Liver (tissue), 9 donors: ENCODE measurements around the gene HNF4A. TPM values are rescaled to one million over a fixed set of nuclear protein-coding genes. Genes with fewer than 3 reads are reported as not detected.

ENCODE experiments used
- DNase-seq: peaks from one replicate; pipeline ENCODE4 v3.0.0-alpha.2; 2017; ENCODE audit warnings: low spot score
- H3K27ac ChIP-seq, 2 donors: one replicate each; pipeline ENCODE4 v1.7.0; 2013; ENCODE audit warnings: inconsistent platforms in 2 of 2, low read length in 2 of 2, control low read depth in 1 of 2, low read depth in 1 of 2, mild to moderate bottlenecking in 1 of 2
- H3K27me3 ChIP-seq, 4 donors: one replicate each; pipeline versions ENCODE4 v1.6.1 to v1.7.0; 2013; ENCODE audit warnings: low read length in 3 of 4, inconsistent platforms in 1 of 4, mild to moderate bottlenecking in 1 of 4, moderate library complexity in 1 of 4; ENCODE audit not compliant: control insufficient read depth in 4 of 4, insufficient read depth in 4 of 4
- H3K36me3 ChIP-seq, 4 donors: one replicate each; pipeline versions ENCODE4 v1.6.1 to v1.7.0; 2013; ENCODE audit warnings: low read length in 3 of 4, mild to moderate bottlenecking in 3 of 4, low read depth in 1 of 4, moderate library complexity in 1 of 4; ENCODE audit not compliant: control insufficient read depth in 4 of 4, insufficient read depth in 3 of 4
- H3K4me1 ChIP-seq, 4 donors: one replicate each; pipeline versions ENCODE4 v1.6.1 to v1.7.0; 2013; ENCODE audit warnings: low read length in 3 of 4, mild to moderate bottlenecking in 3 of 4, moderate library complexity in 1 of 4; ENCODE audit not compliant: control insufficient read depth in 4 of 4, insufficient read depth in 4 of 4
- H3K4me3 ChIP-seq, 3 donors: one replicate each; pipeline versions ENCODE4 v1.6.1 to v1.7.0; 2013; ENCODE audit warnings: low read length in 3 of 3, control low read depth in 1 of 3, low read depth in 1 of 3, mild to moderate bottlenecking in 1 of 3
- H3K9ac ChIP-seq, 2 donors: one replicate each; pipeline ENCODE4 v1.7.0; 2013; ENCODE audit warnings: low read length in 2 of 2, mild to moderate bottlenecking in 2 of 2, moderate library complexity in 2 of 2, control low read depth in 1 of 2, low read depth in 1 of 2
- H3K9me3 ChIP-seq, 4 donors: one replicate each; pipeline versions ENCODE4 v1.6.1 to v1.7.0; 2013; ENCODE audit warnings: low read length in 3 of 4; ENCODE audit not compliant: control insufficient read depth in 4 of 4
- EGR1 ChIP-seq, 2 donors: IDR thresholded peaks; 2 replicates each; pipeline ENCODE4 v1.6.1; 2016 to 2018; ENCODE audit warnings: antibody characterized with exemption in 2 of 2, low read depth in 2 of 2
- FOXA1 ChIP-seq: IDR thresholded peaks from 2 replicates; pipeline ENCODE4 v1.6.1; 2016; ENCODE audit warnings: antibody characterized with exemption
- FOXA2 ChIP-seq: IDR thresholded peaks from 2 replicates; pipeline ENCODE4 v1.6.1; 2016; ENCODE audit warnings: antibody characterized with exemption
- GABPA ChIP-seq, 2 donors: IDR thresholded peaks in 1 of 2; conservative IDR thresholded peaks in 1 of 2; 2 replicates each; pipeline ENCODE4 v1.6.1; 2016; ENCODE audit warnings: antibody characterized with exemption in 2 of 2, mild to moderate bottlenecking in 1 of 2, moderate library complexity in 1 of 2
- HNF4A ChIP-seq, 2 donors: conservative IDR thresholded peaks; 2 replicates each; pipeline ENCODE4 v1.6.1; 2016; ENCODE audit warnings: antibody characterized with exemption in 2 of 2, mild to moderate bottlenecking in 2 of 2
- HNF4G ChIP-seq: IDR thresholded peaks from 2 replicates; pipeline ENCODE4 v1.6.1; 2016; ENCODE audit warnings: antibody characterized with exemption
- JUND ChIP-seq, 2 donors: IDR thresholded peaks; 2 replicates each; pipeline ENCODE4 v1.6.1; 2016; ENCODE audit warnings: antibody characterized with exemption in 2 of 2
- MAX ChIP-seq: IDR thresholded peaks from 2 replicates; pipeline ENCODE4 v1.6.1; 2016; ENCODE audit warnings: antibody characterized with exemption
- NR2F2 ChIP-seq: IDR thresholded peaks from 2 replicates; pipeline ENCODE4 v1.6.1; 2016; ENCODE audit warnings: antibody characterized with exemption
- RAD21 ChIP-seq, 2 donors: IDR thresholded peaks; 2 replicates each; pipeline ENCODE4 v1.6.1; 2016; ENCODE audit warnings: antibody characterized with exemption in 2 of 2, mild to moderate bottlenecking in 2 of 2
- REST ChIP-seq: IDR thresholded peaks from 2 replicates; pipeline ENCODE4 v1.6.1; 2016; ENCODE audit warnings: antibody characterized with exemption, mild to moderate bottlenecking
- RXRA ChIP-seq, 2 donors: IDR thresholded peaks; 2 replicates each; pipeline ENCODE4 v1.6.1; 2017 to 2018; ENCODE audit warnings: antibody characterized with exemption in 2 of 2, mild to moderate bottlenecking in 1 of 2
- SP1 ChIP-seq: IDR thresholded peaks from 2 replicates; pipeline ENCODE4 v1.6.1; 2018; ENCODE audit warnings: antibody characterized with exemption, mild to moderate bottlenecking
- TAF1 ChIP-seq: conservative IDR thresholded peaks from 2 replicates; pipeline ENCODE4 v1.6.1; 2016; ENCODE audit warnings: antibody characterized with exemption, mild to moderate bottlenecking
- YY1 ChIP-seq: IDR thresholded peaks from 2 replicates; pipeline ENCODE4 v1.6.1; 2016; ENCODE audit warnings: antibody characterized with exemption, mild to moderate bottlenecking
- ZBTB33 ChIP-seq: IDR thresholded peaks from 2 replicates; pipeline ENCODE4 v1.6.1; 2016; ENCODE audit warnings: antibody characterized with exemption
- WGBS: extraction: QIAGEN DNeasy Blood & Tissue Kit; methylation state at CpG from one replicate; pipeline ENCODE4 v1.1.7; 2013; 5-methylcytosine and 5-hydroxymethylcytosine counted together
- polyA plus RNA-seq, 2 donors: library from polyadenylated mRNA; stranded (reverse) in 1 of 2; unstranded in 1 of 2; fragments of 200-250 nt in 1 of 2; fragments of >200 nt in 1 of 2; fragmentation: Nextera tagmentation in 1 of 2; extraction: Ambion mirVana in 1 of 2; gene quantifications; one replicate each; pipeline versions ENCODE4 v1.2.1 to v1.2.3, GENCODE V29; 2013 to 2015
- total RNA-seq, 2 donors: library from RNA; depleted of rRNA; stranded (reverse); fragments of >200 nt; gene quantifications; one replicate each; pipeline ENCODE4 v1.2.3, GENCODE V29; 2014
- TF ChIP-seq, protein P1 (sequence below): IDR thresholded peaks from 2 replicates; pipeline ENCODE4 v1.6.1; 2016; ENCODE audit warnings: antibody characterized with exemption
- TF ChIP-seq, protein P2 (sequence below): fragments of 150-350 bp; IDR thresholded peaks from 2 replicates; pipeline ENCODE4 v1.5.1; 2017; ENCODE audit warnings: improper control_type of control experiment, low read depth, low read length; ENCODE audit not compliant: missing input control
- donor health status: healthy.
- donor health status: healthy.
- donor health status: healthy.
- donor health status: healthy.
- donor health status: healthy.

Gene HNF4A
- total and polyA plus RNA-seq, 4 donors = 51.7 to 171 (median 86.0) TPM

DNA sequence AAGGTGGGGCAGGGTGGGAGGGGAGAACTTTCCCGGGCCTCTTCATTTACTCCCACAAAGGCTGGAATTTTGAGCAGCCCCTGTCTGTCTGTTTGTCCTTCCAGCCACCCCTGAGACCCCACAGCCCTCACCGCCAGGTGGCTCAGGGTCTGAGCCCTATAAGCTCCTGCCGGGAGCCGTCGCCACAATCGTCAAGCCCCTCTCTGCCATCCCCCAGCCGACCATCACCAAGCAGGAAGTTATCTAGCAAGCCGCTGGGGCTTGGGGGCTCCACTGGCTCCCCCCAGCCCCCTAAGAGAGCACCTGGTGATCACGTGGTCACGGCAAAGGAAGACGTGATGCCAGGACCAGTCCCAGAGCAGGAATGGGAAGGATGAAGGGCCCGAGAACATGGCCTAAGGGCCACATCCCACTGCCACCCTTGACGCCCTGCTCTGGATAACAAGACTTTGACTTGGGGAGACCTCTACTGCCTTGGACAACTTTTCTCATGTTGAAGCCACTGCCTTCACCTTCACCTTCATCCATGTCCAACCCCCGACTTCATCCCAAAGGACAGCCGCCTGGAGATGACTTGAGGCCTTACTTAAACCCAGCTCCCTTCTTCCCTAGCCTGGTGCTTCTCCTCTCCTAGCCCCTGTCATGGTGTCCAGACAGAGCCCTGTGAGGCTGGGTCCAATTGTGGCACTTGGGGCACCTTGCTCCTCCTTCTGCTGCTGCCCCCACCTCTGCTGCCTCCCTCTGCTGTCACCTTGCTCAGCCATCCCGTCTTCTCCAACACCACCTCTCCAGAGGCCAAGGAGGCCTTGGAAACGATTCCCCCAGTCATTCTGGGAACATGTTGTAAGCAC, 74.1 kb downstream of the HNF4A start (continued):
- TF ChIP-seq GABPA (IDR thresholded peaks at IDR 0.05 in 1 of 2, conservative IDR thresholded peaks at IDR 0.05 in 1 of 2) = no peak
- TF ChIP-seq FOXA1 = no peak
- no peak for TF ChIP-seq JUND (IDR thresholded peaks at IDR 0.05)
- TF ChIP-seq RXRA (IDR thresholded peaks at IDR 0.05) = no peak

DNA sequence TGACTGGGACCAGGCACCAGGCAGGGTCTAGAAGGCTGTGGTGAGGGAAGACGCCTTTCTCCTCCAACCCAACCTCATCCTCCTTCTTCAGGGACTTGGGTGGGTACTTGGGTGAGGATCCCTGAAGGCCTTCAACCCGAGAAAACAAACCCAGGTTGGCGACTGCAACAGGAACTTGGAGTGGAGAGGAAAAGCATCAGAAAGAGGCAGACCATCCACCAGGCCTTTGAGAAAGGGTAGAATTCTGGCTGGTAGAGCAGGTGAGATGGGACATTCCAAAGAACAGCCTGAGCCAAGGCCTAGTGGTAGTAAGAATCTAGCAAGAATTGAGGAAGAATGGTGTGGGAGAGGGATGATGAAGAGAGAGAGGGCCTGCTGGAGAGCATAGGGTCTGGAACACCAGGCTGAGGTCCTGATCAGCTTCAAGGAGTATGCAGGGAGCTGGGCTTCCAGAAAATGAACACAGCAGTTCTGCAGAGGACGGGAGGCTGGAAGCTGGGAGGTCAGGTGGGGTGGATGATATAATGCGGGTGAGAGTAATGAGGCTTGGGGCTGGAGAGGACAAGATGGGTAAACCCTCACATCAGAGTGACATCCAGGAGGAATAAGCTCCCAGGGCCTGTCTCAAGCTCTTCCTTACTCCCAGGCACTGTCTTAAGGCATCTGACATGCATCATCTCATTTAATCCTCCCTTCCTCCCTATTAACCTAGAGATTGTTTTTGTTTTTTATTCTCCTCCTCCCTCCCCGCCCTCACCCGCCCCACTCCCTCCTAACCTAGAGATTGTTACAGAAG, 75.0 kb downstream of the HNF4A start:
- 87% methylated on average over 7 of the region's 7 CpGs for WGBS
- peak overlapping the region; percentile 9 to 95 for H3K27ac ChIP-seq
- TF ChIP-seq FOXA1 (no peak), HNF4G (no peak), EGR1 (IDR thresholded peaks at IDR 0.05; ENCODE audit: low read depth in 2 of 2) (no peak), ZBTB33 (no peak)

GRCh38 chr20:44431118-44431501, 75.6 kb downstream of the HNF4A start:
- Histone ChIP-seq H3K4me3 (no peak overlapping the region), H3K27me3 (no peaks in the 10 kb centered on the region), H3K36me3 (peaks cover 10 to 28% (median 26%) of the 10 kb centered on the region in 4 donors), H3K9ac (no peak overlapping the region), H3K27ac (peak overlapping the region; percentile 90 to 95), H3K4me1 (peaks cover 0 to 42% (median 26%) of the 10 kb centered on the region in 4 donors), H3K9me3 (no peaks in the 10 kb centered on the region)
- 47% methylated on average over 4 of the region's 4 CpGs for WGBS
- no peak for DNase-seq
- TF ChIP-seq EGR1 (IDR thresholded peaks at IDR 0.05; ENCODE audit: low read depth in 2 of 2) = no peak
- no peak for TF ChIP-seq RXRA (IDR thresholded peaks at IDR 0.05)
- no peak for TF ChIP-seq FOXA2
- no peak for TF ChIP-seq REST
- TF ChIP-seq NR2F2 = no peak
- no peak for TF ChIP-seq YY1
- no peak for TF ChIP-seq HNF4G
- no peak for TF ChIP-seq ZBTB33
- TF ChIP-seq JUND (IDR thresholded peaks at IDR 0.05) = no peak
- no peak for TF ChIP-seq SP1
- TF ChIP-seq RAD21 (IDR thresholded peaks at IDR 0.05) = no peak
- TF ChIP-seq, protein P1, sequence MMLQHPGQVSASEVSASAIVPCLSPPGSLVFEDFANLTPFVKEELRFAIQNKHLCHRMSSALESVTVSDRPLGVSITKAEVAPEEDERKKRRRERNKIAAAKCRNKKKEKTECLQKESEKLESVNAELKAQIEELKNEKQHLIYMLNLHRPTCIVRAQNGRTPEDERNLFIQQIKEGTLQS = no peak
- TF ChIP-seq HNF4A (conservative IDR thresholded peaks at IDR 0.05) = no peak
- TF ChIP-seq MAX = no peak
- TF ChIP-seq GABPA (IDR thresholded peaks at IDR 0.05 in 1 of 2, conservative IDR thresholded peaks at IDR 0.05 in 1 of 2) = no peak
- TF ChIP-seq, protein P2, sequence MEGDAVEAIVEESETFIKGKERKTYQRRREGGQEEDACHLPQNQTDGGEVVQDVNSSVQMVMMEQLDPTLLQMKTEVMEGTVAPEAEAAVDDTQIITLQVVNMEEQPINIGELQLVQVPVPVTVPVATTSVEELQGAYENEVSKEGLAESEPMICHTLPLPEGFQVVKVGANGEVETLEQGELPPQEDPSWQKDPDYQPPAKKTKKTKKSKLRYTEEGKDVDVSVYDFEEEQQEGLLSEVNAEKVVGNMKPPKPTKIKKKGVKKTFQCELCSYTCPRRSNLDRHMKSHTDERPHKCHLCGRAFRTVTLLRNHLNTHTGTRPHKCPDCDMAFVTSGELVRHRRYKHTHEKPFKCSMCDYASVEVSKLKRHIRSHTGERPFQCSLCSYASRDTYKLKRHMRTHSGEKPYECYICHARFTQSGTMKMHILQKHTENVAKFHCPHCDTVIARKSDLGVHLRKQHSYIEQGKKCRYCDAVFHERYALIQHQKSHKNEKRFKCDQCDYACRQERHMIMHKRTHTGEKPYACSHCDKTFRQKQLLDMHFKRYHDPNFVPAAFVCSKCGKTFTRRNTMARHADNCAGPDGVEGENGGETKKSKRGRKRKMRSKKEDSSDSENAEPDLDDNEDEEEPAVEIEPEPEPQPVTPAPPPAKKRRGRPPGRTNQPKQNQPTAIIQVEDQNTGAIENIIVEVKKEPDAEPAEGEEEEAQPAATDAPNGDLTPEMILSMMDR = no peak
- TF ChIP-seq TAF1 = no peak
- no peak for TF ChIP-seq FOXA1

More for the DNA sequence above, 75.0 kb downstream of the HNF4A start:
- Histone ChIP-seq H3K27me3 (no peaks in the 10 kb centered on the region), H3K4me3 (no peak overlapping the region), H3K36me3 (peaks cover 11 to 34% (median 29%) of the 10 kb centered on the region in 4 donors), H3K9me3 (no peaks in the 10 kb centered on the region), H3K9ac (peak overlapping the region in 1 of 2 donors; percentile 5), H3K4me1 (peaks cover 0 to 40% (median 26%) of the 10 kb centered on the region in 4 donors)
- DNase-seq = no peak
